ENCODE data around the gene ARSD.
"Not testable (repeated sequence)": the region's sequence is repeated elsewhere in the genome, so short reads cannot be mapped to it uniquely, and the experiment has no call there.

The ARSD gene

DNA sequence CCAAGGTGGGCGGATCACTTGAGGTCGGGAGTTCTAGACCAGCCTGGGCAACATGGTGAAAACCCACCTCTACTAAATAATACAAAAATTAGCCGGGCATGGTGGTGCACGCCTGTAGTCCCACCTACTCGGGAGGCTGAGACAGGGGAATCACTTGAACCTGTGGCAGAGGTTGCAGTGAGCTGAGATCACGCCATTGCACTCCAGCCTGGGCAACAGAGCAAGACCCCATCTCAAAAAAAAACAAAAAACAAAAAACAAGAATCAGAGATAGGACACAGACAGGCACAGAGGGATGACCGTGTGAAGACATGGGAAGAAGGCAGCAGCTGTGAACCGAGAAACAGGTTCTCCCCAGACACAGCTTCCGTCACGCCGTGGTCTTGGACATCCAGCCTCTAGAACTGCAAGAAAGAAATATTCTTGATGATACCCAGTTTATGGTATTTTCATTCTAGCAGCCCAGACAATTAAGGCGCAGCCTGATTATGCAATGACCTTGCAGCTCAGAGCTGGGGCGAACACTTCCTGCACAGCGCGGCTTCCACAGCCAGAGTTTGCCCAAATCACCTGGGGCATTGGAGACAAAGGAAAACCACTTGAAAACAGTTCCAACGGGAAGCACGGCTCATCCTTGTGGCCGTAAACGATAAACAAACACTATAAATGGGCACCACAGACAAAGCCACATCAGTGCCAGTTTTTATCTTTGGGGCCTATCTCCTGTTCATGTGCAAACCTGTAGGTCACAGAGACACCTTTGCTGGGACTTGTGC is 4.2 kb upstream of the ARSD start:
- no peak for DNase-seq (ENCODE audit: low read depth, low spot score)

DNA sequence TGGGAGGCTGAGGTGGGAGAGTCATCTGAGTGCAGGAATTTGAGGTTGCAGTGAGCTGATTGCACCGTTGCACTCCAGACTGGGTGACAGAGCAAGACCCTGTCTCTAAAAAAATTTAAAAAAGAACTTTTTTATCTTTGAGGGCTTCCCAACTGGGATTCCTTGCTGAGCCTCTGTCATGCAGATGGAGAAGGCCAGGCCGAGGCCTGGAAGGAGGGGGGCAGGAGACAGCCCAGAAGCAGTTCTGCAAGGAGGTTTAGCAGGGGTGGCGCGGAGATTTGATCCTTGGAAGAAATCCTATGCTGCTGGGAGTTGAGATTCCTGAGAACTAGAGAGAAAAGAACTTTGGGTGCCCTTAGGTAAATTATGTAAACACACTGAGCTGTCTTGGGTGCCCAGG is 2.5 kb upstream of the ARSD start:
- no peak for DNase-seq (ENCODE audit: low read depth, low spot score)

DNA sequence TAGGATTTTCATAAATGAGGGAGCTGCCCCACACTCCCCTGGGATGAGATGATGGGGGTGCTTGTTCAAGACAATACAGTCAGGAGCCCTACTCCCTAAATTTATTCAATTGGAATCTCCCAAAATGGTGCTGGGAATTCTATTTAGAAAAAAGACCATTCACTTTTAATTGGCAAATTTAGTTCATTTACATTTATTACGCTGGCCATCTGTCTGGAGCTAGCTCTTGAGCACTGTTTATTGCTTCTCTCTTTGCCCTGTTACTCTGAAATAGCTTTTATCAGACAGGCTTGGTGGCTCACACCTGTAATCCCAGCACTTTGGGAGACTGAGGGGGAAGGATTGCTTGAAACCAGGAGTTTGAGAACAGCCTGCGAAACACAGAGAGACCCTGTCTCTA is 2.0 kb upstream of the ARSD start:
- no peak for DNase-seq (ENCODE audit: low read depth, low spot score)

DNA sequence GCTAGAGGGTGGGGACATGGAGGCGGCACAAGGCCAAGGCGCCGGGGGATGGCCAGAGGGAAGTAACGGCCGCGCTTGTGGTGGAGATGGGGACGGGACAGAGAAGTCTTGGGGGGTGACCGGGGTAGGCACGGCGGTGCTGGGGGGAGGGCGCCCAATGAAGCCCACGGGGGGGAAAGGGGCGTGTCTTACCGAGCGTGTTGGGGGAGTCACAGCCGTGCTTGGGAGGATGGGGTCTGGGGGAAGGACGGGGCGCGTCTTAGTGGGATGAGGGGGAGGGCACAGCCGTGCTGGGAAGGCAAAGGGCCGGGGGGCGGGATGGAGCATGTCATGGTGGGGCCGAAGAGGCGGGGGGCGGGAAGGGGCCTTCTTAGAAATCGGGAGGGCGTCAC is 952 bp downstream of the ARSD start:
- no peak for DNase-seq (ENCODE audit: low read depth, low spot score)

DNA sequence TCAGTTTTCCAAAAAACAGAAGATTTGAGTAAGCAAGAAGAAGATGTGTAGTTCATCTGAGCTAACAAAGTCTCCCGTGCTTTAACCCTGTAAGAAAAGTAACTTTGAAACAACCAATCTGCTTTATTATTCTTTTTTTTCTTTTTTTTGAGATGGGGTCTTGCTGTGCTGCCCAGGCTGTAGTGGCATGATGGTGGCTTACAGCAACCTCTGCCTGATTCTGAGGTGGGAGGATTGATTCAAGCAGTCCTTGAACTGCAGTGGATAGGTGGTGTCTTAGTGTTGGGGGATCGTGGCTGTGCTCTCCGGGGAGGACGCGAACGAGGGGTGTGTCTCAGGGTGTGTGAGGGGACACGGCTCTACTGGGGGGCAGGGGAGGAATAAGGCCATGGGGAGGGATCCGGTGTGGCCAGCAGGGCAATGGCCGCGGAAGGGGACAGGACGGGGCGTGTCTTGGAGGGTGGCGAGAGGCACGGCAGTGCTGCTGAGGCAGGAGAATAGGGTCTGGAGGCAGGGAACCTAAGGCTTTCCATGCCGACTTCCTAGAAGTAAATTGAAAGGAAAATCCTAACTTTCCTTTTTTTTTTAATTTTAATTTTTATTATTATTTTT is 2.4 kb downstream of the ARSD start:
- DNase-seq (ENCODE audit: low read depth, low spot score): no peak

DNA sequence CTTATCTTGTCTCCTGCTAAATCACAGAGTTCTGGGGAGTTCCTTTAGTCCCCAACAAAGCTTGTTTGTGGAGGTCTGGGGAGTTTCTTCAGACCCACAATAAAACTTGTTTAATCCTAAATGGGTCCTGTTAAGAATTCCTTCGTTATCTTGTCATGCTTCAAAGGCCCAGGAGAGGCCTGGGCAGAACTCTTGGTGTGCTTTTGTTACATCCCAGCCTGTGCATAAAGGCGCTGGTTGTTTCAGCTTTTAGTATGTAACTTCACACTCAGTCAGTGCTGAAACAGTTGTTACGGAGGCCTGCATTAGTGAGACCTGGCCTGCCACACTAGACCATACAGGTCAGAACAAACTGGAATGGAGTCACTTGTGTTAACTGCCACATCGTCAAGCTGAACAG is 2.9 kb downstream of the ARSD start:
- not testable (repeated sequence) for DNase-seq (ENCODE audit: low read depth, low spot score)

DNA sequence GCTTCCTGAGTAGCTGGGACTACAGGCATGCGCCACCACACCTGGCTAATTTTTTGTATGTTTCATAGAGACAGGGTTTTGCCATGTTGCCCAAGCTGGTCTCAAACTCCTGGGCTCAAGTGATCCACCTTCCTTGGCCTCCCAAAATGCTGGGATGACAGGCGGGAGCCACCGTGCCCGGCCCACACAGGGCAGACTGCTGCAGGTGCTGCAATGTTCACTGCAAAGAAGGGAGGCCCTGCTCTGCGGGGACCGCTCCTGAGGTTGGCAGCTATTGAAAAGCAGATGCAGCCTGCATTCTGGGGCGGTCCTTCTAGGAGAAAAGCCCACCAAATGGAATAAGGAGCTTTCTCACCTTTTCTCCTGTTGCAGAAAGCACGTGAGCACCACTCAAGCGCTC is 5.0 kb downstream of the ARSD start:
- no peak for DNase-seq (ENCODE audit: low read depth, low spot score)

DNA sequence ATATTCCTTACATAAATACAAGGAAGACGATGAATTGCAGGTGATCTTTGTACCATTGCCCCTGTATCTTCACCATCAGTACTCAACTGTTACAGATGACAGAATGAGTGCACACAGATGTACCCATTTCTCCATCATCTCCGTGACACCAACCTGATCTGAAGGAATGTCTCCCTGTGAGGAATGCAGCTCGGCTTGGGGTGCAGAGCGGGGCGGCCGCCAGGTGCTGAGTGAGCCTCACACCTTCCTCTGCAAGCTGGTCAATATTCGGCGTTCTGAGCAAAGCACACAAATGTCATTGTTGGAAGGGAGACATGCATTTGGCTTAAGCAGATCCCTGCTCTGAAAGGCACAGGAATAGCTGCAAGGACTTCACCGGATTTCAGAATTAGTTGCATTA is 7.4 kb downstream of the ARSD start:
- no peak for DNase-seq (ENCODE audit: low read depth, low spot score)

DNA sequence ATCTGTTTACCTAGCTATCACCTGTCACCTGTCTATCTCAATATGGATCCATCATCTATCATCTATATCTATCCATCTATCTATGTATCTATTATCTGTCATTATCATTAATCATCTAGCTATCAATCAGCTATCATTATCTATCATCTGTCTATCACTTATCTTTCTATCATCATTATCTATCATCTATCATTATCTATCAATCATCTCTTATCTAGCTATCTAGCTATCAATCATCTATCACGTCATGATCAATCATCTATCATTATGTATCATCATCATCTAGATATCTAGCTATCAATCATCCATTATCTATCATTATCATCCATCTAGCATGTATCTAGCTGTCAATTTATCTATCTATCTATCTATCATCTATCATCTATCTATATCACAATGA is 7.9 kb downstream of the ARSD start:
- no peak for DNase-seq (ENCODE audit: low read depth, low spot score)

DNA sequence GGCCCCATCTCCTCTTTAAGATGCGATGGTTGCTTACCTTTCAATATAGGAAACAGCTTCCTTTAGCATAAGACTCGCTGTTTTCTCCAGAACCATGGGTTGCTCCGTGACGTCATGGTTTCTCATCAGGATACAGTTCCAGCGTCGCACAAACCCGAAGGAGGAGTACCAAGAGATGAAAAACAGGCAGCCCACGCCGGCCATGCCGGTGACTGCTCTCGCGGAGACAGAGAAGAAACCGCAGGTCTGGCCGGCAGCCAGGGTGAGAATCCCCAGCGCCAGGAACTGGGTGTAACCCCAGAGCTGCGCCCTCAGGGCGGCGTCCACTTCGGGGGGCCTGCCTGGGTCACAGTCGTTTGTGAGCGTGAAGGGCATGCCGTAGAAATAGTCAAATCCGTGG is 11.4 kb downstream of the ARSD start:
- DNase-seq (ENCODE audit: low read depth, low spot score): no peak

DNA sequence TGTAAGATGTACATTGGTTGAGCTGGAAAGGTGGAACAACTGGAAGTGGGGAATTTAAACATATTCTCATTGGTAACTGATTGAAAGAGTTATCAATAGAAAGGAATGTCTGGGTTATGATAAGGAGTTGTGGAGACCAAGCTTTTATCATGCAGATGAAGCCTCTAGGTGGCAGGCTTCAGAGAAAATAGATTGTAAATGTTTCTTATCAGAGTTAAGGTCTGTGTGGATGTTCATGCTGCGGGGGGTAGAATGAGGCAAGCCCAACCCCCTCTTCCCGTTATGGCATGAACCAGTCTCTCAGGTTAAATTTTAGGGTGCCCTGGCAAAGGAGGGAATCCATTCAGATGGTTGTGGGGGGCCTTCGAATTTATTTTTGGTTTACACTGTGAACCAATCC is 16.0 kb downstream of the ARSD start:
- DNase-seq (ENCODE audit: low read depth, low spot score): no peak

DNA sequence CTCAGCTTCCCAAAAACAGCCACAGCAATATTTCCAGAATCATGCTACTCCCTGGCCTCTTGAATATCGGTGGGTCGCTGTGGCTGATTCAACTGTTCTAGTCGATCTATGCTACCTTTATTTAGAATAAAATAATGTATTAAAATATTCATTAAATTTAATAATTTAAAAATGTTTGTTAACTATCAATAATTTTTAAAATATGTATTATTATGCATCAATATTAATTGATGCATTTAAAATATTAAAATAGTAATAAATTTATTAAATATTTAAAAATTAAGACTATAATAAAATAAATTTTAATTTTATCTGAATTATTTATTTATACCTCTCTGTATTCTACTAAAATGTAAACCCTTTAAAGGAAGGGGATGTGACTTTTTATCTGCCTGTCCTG is 19.0 kb downstream of the ARSD start:
- DNase-seq (ENCODE audit: low read depth, low spot score): no peak

DNA sequence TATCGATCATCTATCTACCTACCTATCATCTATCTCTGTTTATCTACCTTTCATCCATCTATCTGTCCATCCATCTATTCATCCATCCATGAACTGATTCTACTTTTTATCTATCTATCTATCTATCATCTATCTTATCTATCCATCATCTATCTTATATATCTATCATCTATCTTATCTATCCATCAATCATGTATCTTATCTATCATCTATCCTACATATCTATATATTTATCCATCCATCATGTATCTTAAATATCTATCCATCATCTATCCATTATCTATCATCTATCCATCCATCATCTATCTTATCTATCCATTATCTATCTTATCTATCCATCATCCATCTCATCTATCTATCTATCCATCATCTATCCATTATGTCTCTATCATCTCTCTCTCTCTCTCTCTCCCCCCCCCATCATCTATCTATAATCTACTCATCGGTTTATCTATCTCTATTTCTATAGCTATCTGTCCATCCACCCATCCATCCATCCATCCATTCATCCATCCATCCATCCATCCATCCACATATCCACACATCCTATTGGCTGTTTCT is 20.9 kb downstream of the ARSD start:
- DNase-seq (ENCODE audit: low read depth, low spot score): no peak

DNA sequence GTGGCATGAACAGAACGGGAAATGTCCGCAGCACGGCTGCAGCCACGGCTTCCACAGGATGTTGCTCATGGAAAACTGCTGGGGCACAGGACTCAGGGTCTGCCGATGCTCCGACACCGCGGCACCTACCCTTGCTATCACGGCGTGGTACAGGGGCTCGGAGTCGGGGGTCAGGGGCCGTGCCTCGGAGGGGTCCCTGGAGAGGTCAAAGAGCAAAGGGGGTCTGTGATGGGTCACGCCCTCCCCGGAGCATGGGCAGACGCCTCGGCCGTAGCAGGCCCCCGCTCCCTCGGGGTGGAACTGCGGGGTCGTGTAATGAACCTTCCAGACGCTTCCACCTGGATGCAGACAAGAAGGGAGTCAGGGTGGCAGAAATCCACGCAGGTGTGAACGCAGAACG is 21.8 kb downstream of the ARSD start:
- no peak for DNase-seq (ENCODE audit: low read depth, low spot score)

DNA sequence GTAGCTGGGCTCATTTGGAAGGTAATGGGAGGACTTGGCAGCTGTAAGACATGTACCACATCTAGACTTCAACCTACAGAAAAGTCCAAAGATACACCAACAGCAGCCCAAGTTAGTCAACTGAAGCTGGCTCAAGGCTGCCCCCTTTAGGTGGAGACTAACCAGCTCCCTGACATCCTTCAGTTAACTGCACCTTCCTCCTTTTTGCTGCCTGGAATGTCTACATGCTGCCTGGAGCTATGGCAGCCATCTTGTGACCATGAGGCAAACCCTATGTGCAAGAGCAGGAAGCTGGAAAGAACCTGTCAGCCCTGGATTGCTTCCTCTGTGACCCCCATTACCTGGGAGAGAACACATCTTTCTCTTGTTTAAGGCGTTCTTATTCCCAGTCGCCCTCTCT is 25.8 kb downstream of the ARSD start:
- no peak for DNase-seq (ENCODE audit: low read depth, low spot score)

DNA sequence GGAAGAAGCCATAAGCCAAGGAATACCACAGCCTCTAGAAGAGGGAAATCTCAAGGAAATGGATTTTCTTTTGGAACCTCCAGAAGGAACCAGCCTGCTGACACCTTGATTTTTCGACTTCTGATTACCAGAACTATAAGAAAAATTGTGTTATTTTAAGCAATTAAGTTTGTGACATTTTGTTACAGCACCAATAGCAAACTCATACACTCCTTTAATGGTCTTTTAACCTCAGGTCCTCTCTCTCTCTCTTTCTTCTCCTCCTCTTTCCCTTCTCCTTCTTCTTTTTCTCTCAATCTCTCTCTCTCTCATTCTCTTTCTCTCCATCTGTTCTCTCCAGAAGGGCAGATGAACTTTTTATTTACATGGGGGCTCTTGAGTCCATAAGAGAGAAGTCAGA is 26.3 kb downstream of the ARSD start:
- no peak for DNase-seq (ENCODE audit: low read depth, low spot score)

DNA sequence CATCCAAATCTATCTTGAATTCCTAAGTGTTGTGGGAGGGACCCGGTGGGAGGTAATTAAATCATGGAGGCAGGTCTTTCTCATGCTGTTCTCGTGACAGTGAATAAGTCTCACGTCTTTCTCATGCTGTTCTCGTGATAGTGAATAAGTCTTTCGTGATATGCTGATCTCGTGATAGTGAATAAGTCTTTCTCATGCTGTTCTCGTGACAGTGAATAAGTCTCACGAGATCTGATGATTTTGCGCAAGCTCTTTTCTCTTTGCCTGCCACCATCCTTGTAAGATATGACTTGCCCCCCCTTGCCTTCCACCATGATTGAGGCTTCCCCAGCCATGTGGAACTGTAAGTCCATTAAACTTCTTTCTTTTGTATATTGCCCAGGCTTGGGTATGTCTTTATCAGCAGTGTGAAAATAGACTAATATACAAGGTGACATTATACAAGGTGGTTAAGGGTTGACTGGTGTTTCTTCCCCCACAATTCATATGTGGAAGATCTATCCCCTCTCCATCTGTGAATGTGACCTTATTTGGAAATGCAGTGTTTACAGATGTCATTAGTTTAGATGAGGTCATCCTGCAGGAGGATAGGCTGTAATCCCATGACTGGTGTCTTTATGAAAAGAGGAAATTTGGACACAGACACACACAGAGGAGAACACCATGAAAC is 27.6 kb downstream of the ARSD start:
- DNase-seq (ENCODE audit: low read depth, low spot score): no peak

DNA sequence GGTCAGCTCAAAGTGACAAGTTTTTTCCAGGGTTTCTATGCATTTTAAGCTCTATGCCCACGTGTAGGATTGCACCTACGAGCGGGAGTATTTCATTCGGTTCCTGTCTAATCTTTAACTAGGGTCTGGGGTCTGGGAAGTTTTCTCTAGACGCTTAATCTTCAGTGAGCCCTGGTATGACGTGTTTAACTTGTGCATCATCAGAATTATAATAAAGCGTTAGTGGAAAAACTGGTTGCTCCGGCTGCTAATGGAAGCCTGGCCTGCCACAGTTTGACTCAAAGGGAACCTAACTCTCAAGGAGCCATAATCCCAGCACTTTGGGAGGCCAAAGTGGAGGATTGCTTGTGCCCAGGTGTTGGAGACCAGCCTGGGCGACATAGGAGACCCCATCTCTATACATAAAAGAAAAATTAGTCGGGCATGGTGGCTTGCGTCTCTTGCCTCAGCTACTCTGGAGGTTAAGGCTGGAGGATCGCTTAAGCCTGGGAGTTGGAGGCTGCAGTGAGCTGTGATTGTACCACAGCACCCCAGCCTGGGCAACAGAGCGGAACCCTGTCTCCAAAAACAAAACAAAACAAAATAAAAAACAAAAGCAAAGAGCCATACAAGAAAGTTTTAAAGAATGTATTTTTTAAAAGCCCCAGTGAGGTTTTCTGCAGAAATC is 30.2 kb downstream of the ARSD start:
- no peak for DNase-seq (ENCODE audit: low read depth, low spot score)

DNA sequence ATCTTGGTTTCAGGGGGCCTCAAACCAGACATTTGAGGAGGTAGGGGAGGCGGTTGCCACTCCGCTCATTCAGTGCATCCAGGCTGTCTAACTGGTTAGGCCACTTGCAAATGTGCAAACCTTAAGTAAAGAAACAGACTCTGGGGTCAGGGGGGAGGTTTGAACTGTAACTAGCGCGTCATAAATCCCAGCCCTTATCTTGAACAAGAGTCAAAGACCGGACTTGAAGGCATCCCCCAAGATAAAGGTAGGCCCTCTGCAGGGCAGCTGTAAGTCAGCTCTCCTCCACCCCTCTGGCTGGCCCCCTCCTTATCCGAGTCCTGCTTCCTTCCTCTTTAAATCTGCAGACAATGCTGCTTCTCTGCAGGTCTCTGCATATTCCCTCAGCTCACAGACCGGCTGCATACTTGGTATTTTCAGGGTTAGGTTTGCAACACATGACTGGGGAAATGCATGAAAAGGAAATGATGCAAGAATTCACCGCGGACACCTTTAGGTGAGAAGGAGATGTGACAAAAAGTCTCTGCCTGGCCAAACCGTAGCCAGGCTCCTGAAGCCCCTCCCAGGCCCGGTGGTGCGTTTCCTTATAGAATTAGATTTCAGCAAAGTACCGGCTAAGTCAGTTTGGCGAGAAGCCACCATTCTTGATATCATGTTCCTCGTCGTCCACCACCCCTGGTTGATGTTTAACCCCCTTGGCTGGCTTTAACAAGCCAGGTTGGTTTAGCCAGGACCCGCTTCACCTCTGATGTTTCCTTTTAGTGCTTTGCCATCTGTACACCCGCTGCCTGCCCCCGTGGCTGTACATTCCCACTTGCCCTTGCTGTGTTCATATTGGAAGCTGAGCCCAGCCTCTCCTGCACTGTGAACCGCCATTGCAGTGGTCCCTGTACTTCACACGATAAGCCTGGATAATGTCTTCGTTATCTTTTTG is 31.2 kb downstream of the ARSD start:
- DNase-seq (ENCODE audit: low read depth, low spot score): not testable (repeated sequence)

DNA sequence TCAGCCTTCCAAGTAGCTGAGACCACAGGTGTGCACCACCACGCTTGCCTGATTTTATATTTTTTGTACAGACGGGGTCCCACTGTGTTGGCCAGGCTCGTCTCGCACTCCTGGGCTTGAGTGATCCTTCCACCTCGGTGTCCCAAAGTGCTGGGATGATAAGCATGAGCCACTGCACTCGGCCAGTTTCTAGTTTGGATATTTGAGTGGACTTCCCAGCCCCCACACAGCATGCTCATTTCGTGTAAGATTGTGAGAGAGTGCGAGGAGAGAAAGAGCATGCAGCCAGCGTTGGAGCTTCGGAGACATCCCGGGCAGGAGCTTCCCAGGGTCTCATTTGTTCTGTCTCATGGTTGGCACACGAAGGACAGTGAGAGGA is 31.8 kb downstream of the ARSD start:
- DNase-seq (ENCODE audit: low read depth, low spot score): no peak

DNA sequence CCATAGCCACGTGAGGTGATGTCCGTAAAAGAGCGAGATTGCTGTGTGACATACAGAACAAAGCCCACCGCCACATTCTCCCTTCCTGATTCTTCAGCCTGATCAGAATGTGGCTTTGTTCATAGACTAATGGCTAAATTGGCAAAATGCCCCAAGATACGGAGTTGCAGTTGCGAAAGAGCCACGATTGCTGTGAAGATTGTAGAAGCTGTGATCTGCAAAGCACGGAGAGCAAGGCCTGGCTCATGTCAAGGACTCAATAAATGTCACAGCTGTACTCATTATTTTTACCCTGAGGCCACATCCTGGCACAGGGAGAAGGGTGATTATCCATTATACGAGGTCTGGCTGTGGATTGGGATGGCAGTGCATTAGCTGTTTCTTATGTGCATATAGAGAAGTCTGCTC is 34.2 kb downstream of the ARSD start:
- no peak for DNase-seq (ENCODE audit: low read depth, low spot score)
